Choroid plexus epithelial cell (primary cell): ENCODE results near the gene FAIM.

Source experiments
- DNase-seq: peaks from one replicate; pipeline ENCODE4 v3.0.0-alpha.2; 2010; ENCODE audit warnings: low read depth
- H3K4me3 ChIP-seq: 2 replicates; pipeline ENCODE4 v1.5.1; 2011; ENCODE audit warnings: low read depth, mild to moderate bottlenecking, control low read depth, low read length, moderate library complexity
- CTCF ChIP-seq: conservative IDR thresholded peaks from 2 replicates; pipeline ENCODE4 v1.5.1; 2011; ENCODE audit warnings: low read depth, mild to moderate bottlenecking, control low read depth, inconsistent platforms, low read length, moderate library complexity

FAIM gene

GRCh38 chr3:138642226-138642926, 33.8 kb downstream of the FAIM start:
- no peak overlapping the region for H3K4me3 ChIP-seq
- DNase-seq = no peak
- no peak for TF ChIP-seq CTCF

- H3K4me3 ChIP-seq = no peak overlapping the region
- DNase-seq = no peak
- no peak for TF ChIP-seq CTCF
These were observed 34.3 kb downstream of the FAIM start for GRCh38 chr3:138642927-138643253.

GRCh38 chr3:138646008-138646407, 37.4 kb downstream of the FAIM start:
- no peak for TF ChIP-seq CTCF
- H3K4me3 ChIP-seq = no peak overlapping the region
- DNase-seq = no peak

- DNase-seq = no peak
- TF ChIP-seq CTCF = no peak
- H3K4me3 ChIP-seq = no peak overlapping the region
These were observed 37.9 kb downstream of the FAIM start for GRCh38 chr3:138646513-138646912.

GRCh38 chr3:138649134-138649533, 40.6 kb downstream of the FAIM start:
- no peak for DNase-seq
- H3K4me3 ChIP-seq = no peak overlapping the region
- no peak for TF ChIP-seq CTCF

- H3K4me3 ChIP-seq = no peak overlapping the region
- no peak for DNase-seq
- TF ChIP-seq CTCF = no peak
These were observed 45.0 kb downstream of the FAIM start for GRCh38 chr3:138653567-138653966.

- no peak for TF ChIP-seq CTCF
- no peak for DNase-seq
- H3K4me3 ChIP-seq = no peak overlapping the region
These were observed 48.9 kb downstream of the FAIM start for GRCh38 chr3:138657508-138657907.
